A204.1 (cell line): ENCODE measurements around the gene TTC21B.

Experiments used
- FAIRE-seq: peaks from 2 replicates; lab custom pipeline; 2012; peaks lifted over from hg19 to GRCh38; lab: Jason Lieb, UNC

The TTC21B gene

GRCh38 chr2:165833156-165833555 lies 120.4 kb downstream of the TTC21B start:
- FAIRE-seq = no peak

- no peak for FAIRE-seq
These were observed 125.7 kb downstream of the TTC21B start for GRCh38 chr2:165827921-165828276.

GRCh38 chr2:165827016-165827920 lies 126.3 kb downstream of the TTC21B start:
- no peak for FAIRE-seq

- no peak for FAIRE-seq
These were observed 128.5 kb downstream of the TTC21B start for GRCh38 chr2:165825041-165825440.
